Measurements from ENCODE around the gene ANXA9.

Gene ANXA9

DNA sequence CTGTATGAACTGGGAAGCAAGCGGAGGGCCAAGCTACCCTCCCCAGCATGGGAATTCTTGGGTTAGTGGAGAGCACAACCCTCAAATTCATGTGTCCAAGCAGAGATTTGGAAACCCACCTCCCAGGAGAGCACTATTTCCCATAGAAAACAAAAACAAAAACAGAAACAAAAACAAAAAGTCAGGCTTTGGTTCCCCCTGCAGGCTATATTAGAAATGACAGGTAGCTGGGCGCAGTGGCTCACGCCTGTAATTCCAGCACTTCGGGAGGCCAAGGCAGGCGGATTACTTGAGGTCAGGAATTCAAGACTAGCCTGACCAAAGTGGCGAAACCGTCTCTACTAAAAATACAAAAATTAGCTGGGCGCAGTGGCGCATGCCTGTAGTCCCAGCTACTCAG, 13.8 kb downstream of the ANXA9 start:
- no peaks in the 10 kb centered on the region for H3K27me3 ChIP-seq (ENCODE audit: insufficient read depth, poor library complexity, severe bottlenecking)
- no peak for DNase-seq (ENCODE audit: low read depth in 1 of 2, low spot score in 1 of 2)
- no peak overlapping the region for H3K4me3 ChIP-seq (replicated peaks; ENCODE audit: insufficient read depth, low read length)
- no peak overlapping the region for H3K27ac ChIP-seq (replicated peaks)
- TF ChIP-seq SPI1 (IDR thresholded peaks at IDR 0.05; ENCODE audit: borderline replicate concordance, low read depth): no peak
- TF ChIP-seq REST (IDR thresholded peaks at IDR 0.05; ENCODE audit: insufficient replicate concordance, low read depth): no peak
- TF ChIP-seq, protein P1, sequence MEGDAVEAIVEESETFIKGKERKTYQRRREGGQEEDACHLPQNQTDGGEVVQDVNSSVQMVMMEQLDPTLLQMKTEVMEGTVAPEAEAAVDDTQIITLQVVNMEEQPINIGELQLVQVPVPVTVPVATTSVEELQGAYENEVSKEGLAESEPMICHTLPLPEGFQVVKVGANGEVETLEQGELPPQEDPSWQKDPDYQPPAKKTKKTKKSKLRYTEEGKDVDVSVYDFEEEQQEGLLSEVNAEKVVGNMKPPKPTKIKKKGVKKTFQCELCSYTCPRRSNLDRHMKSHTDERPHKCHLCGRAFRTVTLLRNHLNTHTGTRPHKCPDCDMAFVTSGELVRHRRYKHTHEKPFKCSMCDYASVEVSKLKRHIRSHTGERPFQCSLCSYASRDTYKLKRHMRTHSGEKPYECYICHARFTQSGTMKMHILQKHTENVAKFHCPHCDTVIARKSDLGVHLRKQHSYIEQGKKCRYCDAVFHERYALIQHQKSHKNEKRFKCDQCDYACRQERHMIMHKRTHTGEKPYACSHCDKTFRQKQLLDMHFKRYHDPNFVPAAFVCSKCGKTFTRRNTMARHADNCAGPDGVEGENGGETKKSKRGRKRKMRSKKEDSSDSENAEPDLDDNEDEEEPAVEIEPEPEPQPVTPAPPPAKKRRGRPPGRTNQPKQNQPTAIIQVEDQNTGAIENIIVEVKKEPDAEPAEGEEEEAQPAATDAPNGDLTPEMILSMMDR (IDR thresholded peaks at IDR 0.05; ENCODE audit: insufficient read depth, low read length): peak; percentile 27
- TF ChIP-seq POLR2AphosphoS5 (IDR thresholded peaks at IDR 0.05; ENCODE audit: low read depth): no peak
- no peak for TF ChIP-seq GABPA (IDR thresholded peaks at IDR 0.05; ENCODE audit: low read depth)

GRCh38 chr1:150997126-150997872, 15.2 kb downstream of the ANXA9 start:
- no peak overlapping the region for H3K4me3 ChIP-seq (replicated peaks; ENCODE audit: insufficient read depth, low read length)
- no peak overlapping the region for H3K27ac ChIP-seq (replicated peaks)
- no peak for DNase-seq (ENCODE audit: low read depth in 1 of 2, low spot score in 1 of 2)
- TF ChIP-seq GABPA (IDR thresholded peaks at IDR 0.05; ENCODE audit: low read depth) (no peak), SPI1 (IDR thresholded peaks at IDR 0.05; ENCODE audit: borderline replicate concordance, low read depth) (no peak), POLR2AphosphoS5 (IDR thresholded peaks at IDR 0.05; ENCODE audit: low read depth) (no peak), REST (IDR thresholded peaks at IDR 0.05; ENCODE audit: insufficient replicate concordance, low read depth) (no peak)
- TF ChIP-seq, protein P1 (IDR thresholded peaks at IDR 0.05; ENCODE audit: insufficient read depth, low read length): no peak
- no peaks in the 10 kb centered on the region for H3K27me3 ChIP-seq (ENCODE audit: insufficient read depth, poor library complexity, severe bottlenecking)

DNA sequence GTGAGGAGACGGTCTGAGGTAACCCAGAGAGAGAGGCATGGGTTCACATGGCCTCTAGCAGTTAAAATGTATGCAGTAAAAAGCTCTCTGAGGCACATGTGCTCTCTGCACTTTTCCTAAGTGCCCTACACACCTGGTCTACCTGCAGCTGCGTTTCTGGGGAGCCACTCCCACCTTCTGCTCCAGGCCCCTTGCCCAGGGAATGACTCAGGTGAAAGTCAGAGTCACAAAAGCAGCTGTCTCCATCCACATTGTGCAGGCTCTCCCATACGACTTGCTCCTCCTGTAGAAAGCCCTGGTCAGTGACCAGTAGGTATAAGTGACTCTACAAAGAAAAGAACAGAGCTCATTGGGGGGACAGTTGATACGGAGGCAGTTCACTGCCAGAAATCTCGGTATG, 15.9 kb downstream of the ANXA9 start:
- H3K27me3 ChIP-seq (ENCODE audit: insufficient read depth, poor library complexity, severe bottlenecking): no peaks in the 10 kb centered on the region
- no peak for DNase-seq (ENCODE audit: low read depth in 1 of 2, low spot score in 1 of 2)
- no peak overlapping the region for H3K27ac ChIP-seq (replicated peaks)
- H3K4me3 ChIP-seq (replicated peaks; ENCODE audit: insufficient read depth, low read length): no peak overlapping the region
- TF ChIP-seq REST (IDR thresholded peaks at IDR 0.05; ENCODE audit: insufficient replicate concordance, low read depth) (no peak), SPI1 (IDR thresholded peaks at IDR 0.05; ENCODE audit: borderline replicate concordance, low read depth) (no peak), POLR2AphosphoS5 (IDR thresholded peaks at IDR 0.05; ENCODE audit: low read depth) (no peak), GABPA (IDR thresholded peaks at IDR 0.05; ENCODE audit: low read depth) (no peak)
- TF ChIP-seq, protein P1 (IDR thresholded peaks at IDR 0.05; ENCODE audit: insufficient read depth, low read length): no peak
